SHP77 (cell line): ENCODE results near the gene UBP1.
"Not testable (repeated sequence)": the region's sequence is repeated elsewhere in the genome, so short reads cannot be mapped to it uniquely, and the experiment has no call there.

Experiments used
- DNase-seq, 2 experiments: peaks; one replicate each; lab custom pipeline; 2025; lab: John Stamatoyannopoulos, UW

The UBP1 gene

GRCh38 chr3:33391255-33391995, 48.8 kb downstream of the UBP1 start:
- no peak for DNase-seq

DNA sequence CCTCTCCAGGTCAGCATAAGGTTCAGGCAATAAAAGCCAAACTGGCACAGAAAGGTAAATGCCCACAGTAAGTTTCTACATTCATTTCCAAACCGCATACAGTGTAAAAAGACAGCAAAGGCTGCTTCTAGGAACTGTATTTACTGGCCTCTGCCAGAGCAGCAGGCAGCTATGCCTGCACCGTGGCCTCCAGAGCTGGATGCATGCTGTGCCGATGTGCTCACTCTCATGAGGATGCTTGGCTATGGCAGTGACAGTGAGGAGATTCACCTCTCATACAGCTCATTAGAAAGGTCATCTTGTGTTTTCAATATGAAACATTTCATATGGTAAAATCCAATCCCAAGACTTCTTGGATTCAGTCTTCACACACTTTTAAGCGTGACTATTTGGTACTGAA, 50.3 kb downstream of the UBP1 start:
- no peak for DNase-seq

DNA sequence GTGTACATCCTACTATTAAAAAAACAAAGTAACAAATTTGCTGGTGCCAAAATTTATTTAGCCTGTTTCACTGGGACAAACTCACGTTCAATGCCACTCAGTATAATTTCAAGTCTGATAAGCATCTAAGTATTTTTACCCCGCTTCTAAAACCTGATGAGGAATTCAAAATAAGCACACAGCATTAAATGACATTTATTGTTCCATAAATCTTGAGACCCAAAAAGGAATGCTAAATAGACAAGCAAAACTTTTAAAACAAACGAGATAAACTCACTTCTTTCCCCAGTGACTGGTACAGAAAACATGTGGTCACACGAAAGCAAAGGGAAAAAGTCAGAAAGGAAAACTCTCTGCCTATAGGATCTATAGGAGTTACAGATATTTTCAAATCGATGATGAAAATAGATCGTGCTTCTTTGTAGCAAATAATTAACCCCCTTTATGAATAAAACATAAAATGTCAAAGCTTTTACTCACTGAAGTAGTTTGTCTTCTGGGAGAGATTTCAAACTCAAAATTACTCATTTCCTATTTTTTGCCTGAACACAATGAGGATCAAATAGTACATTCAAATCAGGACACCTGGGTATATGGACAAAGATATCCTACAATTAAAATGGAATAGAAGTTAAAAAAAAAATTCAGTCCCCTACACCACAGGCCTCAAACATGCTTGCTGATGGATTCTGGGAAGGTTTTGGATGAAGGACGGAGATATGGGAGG, 51.7 kb downstream of the UBP1 start:
- no peak for DNase-seq

DNA sequence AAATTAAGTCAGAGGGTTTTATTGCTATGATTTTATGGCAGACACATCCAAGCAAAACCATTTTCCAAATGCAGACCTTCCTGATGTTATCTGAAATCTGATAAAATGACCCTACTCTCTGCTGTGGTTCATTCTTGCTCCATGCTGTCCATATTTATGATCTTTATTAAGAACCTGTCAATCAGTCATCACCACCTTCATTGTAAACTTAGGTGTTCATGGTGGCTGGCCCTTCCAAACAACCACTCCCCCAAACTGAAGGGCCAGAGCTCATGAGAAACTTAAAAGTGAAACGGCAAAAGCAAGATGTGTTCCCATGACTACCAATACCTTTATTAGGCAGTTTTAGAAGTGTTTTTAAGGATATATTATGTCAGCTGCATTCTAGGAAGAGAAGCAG, 53.6 kb downstream of the UBP1 start:
- no peak for DNase-seq

DNA sequence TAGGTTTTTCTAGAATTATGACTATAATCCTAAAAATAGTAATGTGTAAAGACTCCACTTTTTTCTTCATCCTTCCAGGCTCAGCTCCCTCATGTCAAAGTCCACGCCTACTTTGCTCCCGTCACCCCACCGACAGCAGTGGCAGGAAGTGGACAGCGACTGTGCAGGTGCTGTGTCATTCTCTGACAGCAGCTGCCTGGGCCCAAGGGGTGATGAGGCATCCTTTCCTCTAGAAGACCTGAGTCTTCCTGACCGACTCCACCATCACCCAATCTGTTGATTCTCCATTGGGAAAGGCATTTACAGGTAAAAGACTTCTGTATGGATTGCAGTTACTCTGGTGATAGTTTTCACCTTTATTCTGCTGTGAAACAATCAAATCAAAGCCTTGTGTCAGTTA, 54.8 kb downstream of the UBP1 start:
- peak in 1 of 2 experiments; percentile 22 for DNase-seq

GRCh38 chr3:33383951-33384350, 56.3 kb downstream of the UBP1 start:
- DNase-seq, result no peak

DNA sequence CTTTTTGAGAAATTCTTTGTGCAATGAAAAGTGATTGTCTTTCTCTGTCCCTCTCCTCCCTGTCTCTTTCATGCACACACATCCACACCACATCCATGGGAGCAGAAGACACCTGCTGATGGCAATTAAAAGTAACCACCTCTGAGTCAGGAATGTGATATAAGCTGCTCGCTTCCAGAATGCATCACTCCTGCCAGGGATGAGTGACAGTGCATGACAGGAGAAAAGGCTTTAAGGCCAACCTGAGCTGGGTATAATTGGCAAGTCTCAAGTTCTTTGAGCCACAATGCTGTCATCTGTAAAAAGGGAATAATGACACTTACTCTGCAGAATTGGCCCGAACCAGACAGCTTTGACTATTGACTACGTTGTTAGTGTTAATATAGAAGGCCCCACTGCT, 59.6 kb downstream of the UBP1 start:
- DNase-seq, result no peak

DNA sequence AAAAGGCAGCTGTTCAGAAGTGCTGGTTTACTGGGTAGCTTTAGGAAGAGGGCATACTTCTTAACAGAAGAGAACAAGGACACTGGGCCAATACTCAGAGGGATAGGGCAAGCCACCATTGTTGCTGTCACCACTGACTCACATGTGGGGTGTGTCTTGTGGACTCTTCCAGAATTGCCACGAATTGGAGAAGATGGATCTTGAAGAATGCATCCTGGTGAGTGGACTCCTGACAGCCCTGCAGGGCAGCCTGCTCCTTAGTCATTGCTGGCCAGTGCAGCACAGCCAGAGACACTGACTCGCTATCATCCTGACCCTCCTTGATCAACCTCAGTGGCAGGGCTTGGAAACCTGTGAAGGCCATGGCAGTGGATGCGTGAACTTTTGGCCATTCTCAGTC, 62.3 kb downstream of the UBP1 start:
- DNase-seq, result no peak

- no peak for DNase-seq
Observed at GRCh38 chr3:33377489-33377888, 62.7 kb downstream of the UBP1 start.

- no peak for DNase-seq
Observed at GRCh38 chr3:33373082-33373437, 67.1 kb downstream of the UBP1 start.

- DNase-seq, result peak; percentile 9 to 23
Observed at GRCh38 chr3:33372218-33373081, 67.8 kb downstream of the UBP1 start.

- no peak for DNase-seq
Observed at GRCh38 chr3:33364531-33365128, 75.6 kb downstream of the UBP1 start.

DNA sequence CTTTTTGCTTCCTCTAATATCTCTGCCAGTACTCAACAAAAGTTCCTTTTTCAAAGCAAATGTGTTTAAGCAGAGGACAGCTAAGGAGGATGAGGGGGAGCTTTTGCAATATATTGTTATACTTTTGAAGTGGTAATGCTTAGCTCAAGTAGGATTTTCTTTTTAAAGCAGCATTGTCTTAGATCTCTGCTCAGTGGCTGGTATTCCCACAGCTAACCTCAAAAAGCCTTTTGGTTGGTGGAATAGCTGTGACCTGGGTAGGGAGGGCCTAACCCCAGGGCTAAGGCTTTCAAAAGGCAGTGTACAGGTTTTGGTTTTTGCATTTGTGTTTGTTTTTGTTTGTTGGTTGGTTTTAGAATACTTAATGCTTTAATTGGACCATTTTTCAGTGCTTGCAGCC, 76.1 kb downstream of the UBP1 start:
- DNase-seq, result no peak

GRCh38 chr3:33363113-33363800, 76.9 kb downstream of the UBP1 start:
- DNase-seq, result no peak

GRCh38 chr3:33360136-33360825, 79.9 kb downstream of the UBP1 start:
- DNase-seq, result no peak

DNA sequence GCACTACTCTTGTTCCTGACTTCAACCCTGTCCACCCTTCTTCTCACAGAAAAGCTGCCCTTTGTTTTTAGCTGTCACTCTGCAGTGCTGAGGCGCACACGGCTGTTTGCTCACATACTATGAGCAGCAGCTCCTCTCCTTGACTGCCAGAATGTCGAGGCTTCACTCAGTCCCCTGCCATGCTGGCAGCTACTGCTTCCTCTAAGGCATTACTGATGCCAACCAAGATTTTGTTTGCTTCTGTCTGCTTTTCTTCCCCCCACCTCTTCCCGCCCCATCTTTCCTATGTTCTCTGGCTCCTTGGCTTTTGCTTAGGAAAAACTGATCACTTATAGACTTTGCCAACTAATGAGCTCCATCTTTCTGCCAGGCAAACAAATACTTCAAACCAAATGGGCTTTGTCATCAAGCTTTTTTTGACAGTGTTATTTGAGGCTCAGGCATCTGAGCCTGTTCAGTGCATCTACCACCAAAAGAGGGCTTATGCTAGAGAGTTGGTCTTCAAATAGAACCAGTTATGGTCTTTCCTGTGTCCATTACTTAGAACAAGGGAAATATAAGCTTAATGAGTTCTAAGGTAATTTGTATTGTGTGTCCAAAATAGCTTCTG, 81.9 kb downstream of the UBP1 start:
- no peak for DNase-seq

DNA sequence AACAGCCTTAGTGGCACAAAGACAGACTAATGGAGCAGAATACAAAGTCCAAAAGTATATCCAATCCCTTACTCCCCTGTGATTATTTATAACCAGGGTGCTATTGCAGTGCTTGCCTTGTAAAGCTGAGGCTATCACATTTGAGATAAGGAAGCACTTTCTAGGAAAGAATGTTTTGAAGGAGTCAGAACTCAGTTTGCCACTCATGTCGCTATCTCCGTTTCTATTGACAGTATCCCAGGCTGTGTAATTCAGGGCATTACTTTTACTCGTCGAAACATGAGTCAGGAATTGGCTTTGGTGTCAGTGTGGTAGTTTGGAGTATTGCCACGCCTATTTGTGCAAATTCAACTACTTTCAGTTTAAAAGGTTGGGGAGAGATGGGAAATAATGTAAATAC, 84.6 kb downstream of the UBP1 start:
- DNase-seq, result no peak

DNA sequence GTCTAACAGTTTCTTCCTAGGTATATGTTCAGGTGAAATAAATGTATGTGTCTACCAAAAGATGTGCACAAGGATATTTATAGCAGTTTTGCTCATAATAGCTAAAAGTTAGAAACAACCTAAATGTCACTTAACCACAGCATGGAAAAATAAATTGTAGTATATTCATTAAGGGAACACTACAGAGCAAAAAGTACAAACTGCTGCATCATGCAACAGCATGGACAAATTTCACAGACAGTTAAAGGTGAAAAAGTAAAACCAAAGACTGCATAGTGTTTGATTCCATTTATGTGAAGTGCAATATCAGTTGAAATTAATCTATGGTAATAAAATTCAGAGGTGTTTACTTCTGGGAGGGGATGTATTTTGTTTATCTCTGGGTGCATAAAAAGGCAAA, 100.4 kb downstream of the UBP1 start:
- DNase-seq, result no peak

DNA sequence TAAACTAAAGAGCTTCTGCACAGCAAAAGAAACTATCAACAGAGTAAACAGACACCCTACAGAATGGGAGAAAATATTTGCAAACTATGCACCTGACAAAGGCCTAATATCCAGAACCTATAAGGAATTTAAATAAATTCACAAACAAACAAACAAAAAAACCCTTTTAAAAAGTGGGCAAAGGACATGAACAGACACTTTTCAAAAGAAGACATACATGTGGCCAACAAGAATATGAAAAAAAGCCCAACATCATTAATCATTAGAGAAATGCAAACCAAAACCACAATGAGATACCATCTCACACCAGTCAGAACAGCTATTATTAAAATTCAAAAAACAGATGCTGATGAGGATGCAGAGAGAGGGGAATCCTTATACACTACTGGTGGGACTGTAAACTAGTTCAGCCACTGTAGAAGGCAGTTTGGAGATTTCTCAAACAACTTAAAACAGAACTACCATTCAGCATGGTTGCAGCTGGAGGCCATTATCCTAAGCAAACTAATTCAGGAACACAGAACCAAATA, 101.2 kb downstream of the UBP1 start:
- not testable (repeated sequence) for DNase-seq
